Measurements from ENCODE around the gene FURIN.

GRCh38 chr15:90883976-90884718 is 15.8 kb downstream of the FURIN start, which contains the start of gene FES:
- TF ChIP-seq FOXK2 (IDR thresholded peaks at IDR 0.05): no peak
- no peak for TF ChIP-seq FOXM1 (IDR thresholded peaks at IDR 0.05; ENCODE audit: borderline replicate concordance)
- no peak for TF ChIP-seq ELF4 (IDR thresholded peaks at IDR 0.05)
- no peak for TF ChIP-seq FOXA1 (IDR thresholded peaks at IDR 0.05)
- no peak for TF ChIP-seq SUZ12 (IDR thresholded peaks at IDR 0.05)
- TF ChIP-seq SP1 (IDR thresholded peaks at IDR 0.05): no peak
- TF ChIP-seq L3MBTL2 (conservative IDR thresholded peaks at IDR 0.05): no peak
